Measurements from ENCODE around the gene TERB1.
"Not testable (repeated sequence)": the region's sequence is repeated elsewhere in the genome, so short reads cannot be mapped to it uniquely, and the experiment has no call there.

TERB1 gene

DNA sequence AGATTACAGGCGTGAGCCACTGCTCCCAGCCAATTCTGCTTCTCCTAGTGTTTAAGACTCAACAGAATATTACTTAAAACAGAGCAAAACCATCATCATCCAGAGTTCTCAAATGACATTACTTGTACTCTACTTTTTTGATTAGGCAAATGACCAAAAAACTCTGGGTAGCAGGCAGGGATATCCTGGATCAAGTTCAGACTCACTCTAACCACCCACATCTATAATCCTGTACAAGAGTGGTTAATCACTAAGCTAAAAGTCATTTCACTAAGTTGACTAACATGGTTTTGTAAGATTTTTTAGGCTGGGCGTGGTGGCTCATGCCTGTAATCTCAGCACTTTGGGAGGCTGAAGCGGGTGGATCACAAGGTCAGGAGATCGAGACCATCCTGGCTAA, 22.6 kb upstream of the TERB1 start:
- no peak for DNase-seq

DNA sequence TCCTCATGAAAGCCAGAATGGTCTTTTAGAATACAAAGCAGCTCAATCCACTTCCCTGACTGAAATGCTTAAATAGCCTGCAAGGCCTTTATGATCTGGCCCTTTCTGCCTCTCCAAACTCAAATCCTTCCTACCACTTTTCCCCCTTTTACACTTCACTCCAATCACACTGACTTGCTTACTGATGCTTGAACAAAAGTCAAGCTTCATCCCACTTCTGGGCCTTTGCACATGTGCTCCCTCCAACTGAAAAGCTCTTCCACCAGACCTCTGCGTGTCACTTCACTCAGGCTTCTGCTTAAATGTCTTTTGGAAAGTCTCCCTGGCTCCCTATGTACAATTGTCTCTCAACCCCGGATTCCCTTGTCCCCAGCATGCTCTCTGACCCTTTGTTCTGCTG, 13.3 kb upstream of the TERB1 start:
- no peak for DNase-seq

DNA sequence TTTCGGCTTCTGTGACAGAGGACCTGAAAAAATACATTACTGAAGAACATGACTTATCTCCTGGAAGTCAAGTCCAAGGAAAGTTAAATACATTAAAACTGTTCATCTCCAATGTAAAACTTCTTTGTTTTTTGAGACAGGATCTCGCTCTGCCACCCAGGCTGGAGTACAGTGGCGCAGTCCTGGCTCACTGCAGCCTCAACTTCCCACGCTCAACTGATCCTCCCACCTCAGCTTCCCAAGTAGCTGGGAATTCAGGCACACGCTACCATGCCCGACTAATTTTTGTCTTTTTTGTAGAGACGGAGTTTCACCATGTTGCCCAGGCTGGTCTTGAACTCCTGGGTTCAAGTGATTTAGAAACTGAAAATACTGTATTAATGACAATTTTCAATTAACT, 9.7 kb upstream of the TERB1 start:
- no peak for DNase-seq

DNA sequence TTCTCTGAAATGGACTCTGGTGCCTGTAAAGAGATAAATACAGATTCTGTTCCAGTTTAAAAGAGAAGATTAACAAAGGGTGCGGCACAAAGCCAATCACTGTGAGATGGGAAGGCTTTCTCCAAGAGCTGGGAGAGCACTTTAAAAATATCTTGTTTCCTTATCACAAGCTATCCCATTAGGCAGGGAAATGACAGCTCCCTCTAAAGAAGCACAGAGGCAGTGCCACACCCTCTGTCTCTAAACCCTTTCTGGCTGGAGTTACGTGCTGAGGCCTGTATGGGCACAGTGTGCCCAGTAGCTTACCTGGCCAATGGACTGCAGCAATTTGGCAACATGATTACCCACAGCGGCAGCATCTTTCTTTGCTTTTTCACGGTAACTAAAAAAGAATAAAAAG, 9.0 kb upstream of the TERB1 start:
- no peak for DNase-seq

DNA sequence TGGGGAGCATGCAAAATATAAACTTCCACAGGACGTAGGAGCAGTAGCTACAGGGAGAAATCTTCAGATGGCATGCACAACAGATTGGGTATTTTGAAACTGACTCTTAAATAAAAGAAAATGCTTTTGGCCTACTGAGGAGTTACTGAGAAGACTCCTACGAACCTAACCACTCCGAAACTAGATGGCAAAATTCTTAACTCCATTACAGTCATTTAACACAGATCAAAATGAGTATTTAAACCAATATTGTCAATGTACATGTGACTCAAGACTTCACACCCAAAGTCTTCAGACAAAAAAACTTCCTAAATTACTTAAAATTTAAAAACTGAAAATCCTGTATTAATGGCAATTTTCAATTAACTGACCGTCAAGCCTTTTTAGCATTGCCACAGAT, 8.4 kb upstream of the TERB1 start:
- DNase-seq: no peak

DNA sequence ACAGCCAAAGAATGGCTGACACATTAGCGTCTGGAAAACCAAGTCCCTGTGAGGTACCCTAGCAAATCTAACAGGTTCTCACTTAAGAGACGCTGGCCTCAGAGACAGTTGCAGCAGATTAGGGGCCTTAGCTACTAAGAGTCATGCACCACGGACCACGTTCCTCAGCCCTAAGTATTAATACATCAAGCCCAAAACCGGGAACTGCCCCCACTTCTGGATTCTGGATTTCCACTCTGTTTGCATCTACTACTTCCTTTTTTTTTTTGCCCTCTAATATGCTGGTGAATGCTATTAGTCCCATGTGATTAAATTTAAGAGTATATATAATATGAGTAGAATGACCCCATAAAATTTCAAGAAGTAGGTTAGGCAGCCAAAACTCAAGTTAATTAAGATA, 775 bp upstream of the TERB1 start:
- no peak for DNase-seq

DNA sequence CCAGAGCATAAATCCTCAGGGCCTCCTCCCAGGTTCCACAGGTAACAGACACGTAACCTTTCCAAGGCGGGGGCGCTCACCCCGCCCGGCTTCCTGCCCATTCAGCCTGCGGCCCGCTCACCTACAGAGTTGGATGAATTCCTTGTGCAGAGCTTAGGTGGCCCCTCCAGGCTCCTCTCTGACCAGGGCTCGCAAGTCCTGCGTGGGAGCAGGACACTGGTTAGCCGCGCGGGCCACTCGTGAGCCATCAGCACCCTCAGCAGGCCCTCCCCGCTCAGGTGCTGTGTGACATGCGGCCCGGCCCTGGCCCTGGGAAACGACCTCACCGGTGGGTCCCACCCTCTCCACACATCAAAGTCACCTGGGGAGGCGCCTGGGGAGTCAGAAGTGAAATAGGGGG, 528 bp downstream of the TERB1 start:
- DNase-seq: no peak

DNA sequence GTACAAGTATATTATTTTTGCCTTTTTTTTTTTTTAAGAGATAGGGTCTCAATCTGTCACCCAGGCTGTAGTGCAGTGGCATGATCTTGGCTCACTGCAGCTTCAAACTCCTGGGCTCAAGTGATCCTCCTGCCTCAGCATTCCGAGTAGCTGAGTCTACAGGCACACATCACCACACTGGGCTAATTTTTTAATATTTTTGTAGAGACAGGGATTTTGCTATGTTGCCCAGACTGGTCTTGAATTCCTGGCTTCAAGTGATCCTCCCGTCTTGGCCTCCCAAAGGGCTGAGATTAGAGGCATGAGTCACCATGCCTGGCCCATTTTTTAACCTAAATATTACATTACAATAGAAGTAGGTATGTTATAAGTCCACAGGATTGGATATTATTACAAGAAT, 3.2 kb downstream of the TERB1 start:
- no peak for DNase-seq

DNA sequence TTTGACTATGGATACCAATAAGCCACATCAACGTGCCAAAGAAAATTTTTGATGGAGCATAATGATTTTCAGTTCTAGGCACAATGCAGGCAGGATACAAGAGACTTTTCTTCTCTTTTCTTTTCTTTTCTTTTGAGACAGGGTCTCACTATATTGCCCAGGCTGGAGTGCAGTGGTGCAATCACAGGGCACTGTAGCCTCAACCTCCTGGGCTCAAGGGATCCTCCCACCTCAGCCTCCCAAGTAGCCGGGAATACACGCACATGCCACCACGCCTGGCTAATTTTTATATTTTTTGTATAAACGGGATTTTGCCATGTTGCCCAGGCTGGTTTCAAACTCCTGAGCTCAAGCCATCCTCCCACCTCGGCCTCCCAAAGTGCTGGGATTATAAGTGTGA, 7.4 kb downstream of the TERB1 start:
- not testable (repeated sequence) for DNase-seq

DNA sequence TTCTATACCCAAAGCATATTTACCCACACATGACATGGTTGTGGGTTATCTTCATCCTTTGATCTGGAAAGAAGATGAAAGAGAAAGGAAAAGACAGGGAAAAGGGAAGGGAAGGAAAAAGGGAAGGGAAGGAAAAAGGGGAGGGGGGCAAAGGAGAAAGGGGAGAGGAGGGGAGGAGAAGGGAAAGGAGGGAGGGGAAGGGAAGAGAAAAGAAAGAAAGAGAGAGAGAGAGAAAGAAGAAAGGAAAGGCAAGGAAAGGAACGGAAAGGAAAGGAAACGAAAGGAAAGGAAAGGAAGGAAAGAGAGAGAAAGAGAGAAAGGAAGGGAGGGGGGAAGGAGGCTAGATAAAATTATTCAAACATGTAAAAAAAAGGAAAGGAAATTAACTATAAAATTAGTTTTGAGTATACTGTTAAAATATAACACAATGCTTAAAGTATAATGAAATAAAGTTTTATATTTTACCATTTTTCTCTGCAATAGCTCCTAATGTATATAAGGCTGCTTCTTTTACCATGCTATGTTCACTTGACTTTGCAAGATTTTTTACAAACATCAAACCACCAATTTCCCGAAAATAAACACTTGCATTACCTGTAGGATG, 11.2 kb downstream of the TERB1 start:
- no peak for DNase-seq

DNA sequence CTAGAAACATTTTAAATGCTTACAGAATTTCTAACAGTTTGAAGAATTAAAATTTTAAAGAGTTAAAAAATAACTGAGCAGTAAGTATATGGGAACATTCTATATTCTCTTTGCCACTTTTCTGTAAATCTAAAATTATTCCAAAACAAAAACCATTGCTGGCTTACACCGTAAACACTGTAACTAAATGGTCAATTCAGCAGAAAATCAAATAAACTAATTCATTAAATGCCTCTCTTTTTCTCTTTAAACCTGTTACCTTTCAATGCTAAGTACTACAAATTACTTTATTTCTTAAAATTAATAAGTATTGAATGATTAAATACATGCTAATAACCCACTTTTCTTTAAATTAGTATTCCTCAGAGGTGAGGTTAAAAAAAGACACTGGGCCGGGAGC, 14.0 kb downstream of the TERB1 start:
- DNase-seq: no peak

DNA sequence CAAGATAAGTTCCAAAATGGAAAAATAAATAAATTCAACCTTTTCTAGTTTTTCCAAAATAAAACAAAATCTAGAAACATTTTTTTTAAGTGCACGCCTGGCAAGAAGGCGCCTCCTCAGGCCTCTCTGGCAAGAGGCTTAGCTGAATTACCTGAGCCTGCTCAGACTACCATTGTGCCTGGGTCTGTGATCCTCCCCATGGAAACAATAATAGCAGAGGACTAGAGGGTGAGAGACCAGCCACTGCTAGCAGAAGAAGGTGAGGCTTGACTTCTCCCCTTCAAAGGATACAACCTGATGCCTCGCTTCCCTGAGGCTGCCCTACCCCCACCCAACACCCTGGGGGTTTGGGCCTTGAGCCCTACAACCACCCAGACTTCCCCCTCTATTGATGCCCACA, 14.8 kb downstream of the TERB1 start:
- DNase-seq: no peak

DNA sequence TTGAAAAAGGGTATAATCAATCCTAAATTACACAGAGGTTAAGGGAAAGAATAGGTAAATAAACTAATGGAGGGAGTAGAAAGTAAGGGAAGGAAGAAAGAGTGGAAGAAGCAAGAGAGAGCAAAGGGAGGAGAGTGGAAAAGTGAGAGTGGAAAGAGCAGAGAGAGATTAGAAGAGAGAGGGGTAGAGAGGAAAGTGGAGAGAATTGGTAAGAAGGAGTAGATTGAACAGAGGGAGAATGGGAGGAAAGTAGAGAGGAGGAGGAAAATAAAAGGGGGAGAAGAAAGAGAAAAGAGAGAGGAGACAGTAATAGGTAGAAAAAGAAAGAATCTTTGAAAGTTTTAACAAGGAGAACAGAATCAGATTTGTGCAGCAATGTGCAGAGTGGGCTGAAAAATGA, 24.9 kb downstream of the TERB1 start:
- DNase-seq: no peak

DNA sequence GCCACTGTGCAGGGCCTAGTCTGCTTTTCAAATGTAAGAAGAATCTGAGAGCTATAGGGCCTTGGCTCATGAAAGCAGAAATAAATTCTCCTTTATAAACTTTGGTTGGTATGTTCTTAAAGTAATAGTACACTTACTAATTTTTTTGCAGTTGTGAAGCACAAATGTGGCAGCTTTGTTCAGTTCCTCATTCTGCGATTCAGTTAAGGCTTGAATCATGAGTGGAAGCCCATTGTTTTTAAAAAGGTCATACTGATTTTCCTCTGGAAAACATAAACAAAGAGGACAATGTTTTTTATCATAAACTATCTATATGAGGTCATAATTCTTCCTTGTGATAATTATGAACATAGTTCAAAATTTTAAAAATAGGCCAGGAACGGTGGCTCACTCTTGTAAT, 26.4 kb downstream of the TERB1 start:
- no peak for DNase-seq

DNA sequence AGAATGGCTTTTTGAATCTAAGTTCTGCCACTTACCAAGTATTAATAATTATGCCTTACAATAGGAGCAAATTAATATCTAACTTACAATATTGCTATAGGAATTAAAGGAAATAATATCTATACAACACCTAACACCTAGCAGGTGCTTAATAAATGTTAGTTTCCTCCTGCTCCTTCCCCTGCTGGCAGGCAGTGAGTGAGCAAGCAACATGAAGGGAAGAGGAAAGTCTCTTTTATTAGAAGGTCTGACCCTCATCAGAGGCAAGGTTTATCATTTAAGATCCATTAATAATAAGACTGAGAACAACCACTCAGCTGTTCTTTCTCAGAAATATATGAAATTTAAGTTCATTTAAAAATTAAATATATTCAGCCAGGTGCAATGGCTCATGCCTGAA, 43.3 kb downstream of the TERB1 start:
- DNase-seq: no peak

DNA sequence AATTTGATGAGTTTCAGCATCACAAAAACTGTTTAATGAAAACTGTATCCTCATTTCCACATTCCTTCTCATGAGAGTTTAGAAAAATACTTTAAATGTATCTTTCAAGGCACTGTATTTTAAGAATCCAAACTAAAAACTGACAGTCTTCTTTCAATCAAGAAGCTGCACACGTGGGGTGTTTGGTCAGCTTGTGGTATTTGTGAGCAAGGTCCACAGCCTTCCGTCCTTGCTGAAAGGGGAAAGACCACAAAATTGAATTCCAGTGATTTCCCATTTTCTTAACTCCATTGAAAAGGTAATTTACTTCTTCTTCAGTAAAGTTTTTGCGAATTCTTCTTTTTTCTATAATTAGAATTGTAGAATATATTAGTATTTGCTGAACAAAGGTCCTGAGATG, 46.6 kb downstream of the TERB1 start:
- no peak for DNase-seq

DNA sequence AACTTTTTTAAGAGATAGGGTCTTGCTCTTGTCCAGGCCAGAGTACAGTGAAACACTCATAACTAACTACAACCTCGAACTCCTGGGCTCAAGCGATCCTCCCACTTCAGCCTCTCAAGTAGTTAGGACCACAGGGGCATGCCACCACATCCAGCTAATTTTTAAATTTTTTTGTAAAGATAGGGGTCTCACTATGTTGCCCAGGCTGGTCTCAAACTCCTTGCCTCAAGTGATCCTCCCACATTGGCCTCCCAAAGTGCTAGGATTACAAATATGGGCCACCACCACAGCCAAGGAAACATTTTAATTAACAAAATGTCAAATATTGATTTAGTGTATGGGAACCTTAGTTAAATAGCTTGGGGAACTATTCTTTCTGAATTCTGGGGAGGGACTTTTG, 47.2 kb downstream of the TERB1 start:
- DNase-seq: no peak

DNA sequence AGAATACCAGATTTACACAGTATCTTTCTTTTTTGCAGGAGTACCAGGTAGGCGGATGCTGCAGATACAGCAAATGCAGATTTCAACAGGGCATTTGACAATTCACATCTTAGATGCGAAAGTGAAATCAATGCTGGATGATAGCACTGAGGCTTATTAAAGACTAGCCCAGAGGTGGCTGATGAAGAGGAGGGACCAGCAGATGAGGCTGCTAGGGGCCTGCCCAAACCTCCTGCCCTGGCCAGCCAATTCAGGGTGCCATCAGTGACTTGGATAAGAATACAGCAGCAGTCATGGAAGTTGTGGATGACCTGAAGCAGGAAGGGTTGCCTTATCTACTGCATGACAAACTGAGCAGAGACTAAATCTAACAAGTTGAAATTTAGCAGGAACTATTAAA, 48.4 kb downstream of the TERB1 start:
- no peak for DNase-seq

DNA sequence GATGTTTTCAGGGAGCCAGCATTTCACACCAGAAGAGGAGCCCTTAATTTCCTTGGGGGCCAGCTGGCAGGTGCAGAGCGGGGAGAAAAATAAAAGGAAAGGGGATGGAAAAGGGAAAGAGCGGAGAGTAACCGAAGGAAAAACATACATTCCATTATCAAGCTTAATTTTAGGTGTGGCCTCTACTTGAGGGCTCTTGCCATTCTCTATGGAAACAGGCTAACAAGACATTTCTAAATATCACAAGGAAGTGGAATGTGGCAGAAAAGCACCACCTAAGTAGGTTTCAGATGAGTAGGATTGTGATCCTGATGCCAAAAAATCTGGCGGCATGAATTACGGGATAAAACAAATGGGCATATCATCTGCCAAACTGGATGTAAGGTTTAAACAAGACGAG, 49.0 kb downstream of the TERB1 start:
- DNase-seq: no peak

DNA sequence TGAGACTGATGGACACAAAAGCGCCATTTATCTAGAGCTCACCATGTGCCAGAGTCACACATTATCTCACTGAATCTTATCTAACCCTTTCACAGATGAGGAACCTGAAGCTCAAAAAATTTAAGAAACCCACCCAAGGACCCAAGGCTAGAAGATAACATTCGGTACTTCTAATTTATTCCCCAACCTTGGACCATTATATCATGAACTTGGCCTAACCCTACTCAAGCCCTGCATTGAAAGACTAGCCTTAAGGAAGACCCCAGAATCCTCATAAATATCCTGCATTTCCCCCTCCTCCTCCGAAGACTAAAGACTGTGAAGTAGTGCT, 49.4 kb downstream of the TERB1 start:
- peak in 1 of 2 experiments; percentile 14 for DNase-seq

DNA sequence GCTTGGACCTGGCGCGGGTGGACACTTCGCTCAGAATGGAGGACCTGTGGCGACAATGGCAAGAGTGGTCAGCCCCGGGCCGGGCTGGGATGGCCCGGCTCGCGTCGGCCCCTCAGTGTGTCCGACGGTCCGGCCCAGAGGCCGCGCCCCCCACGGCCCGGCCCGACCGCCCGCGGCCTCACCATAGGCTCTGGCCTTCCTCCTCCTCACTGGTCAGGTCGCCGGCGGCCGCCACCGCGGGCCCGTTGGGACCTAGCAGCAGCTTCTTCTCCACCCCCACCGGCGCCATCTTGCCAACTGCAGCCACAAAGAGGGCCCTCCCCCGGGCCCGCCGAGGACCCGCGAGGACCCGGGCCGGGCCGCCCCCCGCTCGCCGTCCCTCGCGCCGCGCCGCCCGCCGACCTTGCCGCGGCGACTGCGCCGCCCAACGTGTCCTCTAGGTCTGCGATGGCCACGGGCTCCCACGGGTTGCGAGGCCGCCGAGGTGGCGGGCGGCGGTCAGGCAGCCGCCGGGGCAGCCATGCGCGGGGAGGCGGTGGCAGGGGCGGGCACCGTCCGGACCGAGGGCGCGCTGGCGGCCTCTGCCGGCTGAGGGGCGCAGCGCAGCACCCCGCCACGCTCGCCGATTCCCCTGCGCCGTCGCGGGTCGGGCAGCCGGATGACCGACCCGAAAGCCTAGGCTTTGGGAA, 49.9 kb downstream of the TERB1 start, which contains the start of gene DYNC1LI2:
Gene DYNC1LI2, minus strand, starts transcription at position 307 of the 689 bp plus-strand sequence. Its CDS starts 18 bp downstream, at position 289.
- DNase-seq: peak in 1 of 2 experiments; percentile 14

DNA sequence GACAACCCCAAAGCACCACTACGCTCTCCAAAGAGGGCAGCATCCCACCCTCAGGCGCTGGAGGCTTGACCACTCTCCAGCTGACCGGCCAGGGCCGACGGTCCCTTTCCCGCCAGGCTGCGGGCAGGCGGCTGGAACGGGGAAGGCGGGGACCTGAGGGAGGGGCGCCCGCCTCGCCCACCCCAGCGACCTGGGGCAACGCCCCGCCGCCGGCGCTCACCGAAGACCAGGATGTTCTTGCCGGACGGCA, 50.4 kb downstream of the TERB1 start:
- DNase-seq: no peak

DNA sequence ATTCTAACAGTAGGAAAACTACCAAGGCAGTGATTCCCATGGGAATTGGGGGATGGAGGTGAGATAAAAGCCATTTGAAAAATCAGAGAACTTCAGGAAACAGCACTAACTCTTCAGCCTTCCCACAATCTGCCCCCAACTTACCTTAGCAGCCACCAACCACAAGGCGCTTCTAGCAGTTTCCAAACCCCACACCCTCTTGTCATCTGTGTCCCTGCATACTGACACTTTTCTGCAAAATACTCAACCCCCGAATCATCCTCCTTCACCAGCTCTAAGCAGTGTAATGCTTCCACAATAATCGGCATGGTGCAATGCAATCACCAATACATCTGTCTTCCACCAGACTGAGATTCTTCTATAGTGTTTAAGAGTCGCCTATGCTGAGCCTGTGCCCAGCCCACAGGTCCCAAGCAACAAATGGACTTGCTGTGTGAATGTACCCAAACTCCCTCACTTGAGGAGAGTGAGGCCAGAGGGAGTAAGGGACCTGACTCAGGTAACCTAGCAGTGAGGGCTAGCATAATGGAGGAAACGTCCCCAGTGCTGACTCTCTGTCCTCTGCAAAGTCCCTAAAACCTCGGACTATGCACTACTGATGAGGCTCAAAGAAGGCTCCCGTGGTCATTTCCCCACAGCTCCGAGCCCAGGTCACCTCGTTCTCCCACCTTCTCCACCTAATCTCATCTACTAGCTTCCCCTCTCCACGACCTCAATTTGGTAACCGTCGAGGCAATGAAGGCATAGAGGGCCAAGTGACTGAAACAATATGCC, 50.9 kb downstream of the TERB1 start:
- DNase-seq: no peak

DNA sequence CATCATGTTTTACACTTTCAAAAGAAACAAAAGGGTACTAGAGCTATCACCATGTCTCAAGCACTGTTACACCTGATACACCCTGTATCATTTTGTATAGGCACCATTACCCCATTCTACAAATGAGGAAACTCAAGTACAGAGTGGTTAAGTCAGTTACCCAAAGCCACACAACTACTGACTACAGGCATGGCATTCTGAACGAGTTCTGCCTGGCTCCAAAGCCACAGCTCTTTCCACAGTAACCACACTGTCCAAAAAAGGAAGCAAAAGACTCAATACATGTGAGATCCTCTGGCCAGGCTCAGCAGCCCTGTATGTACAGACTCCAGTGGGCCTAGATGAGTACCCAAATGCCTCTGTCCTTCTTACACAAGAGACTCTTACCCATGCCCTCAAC, 54.7 kb downstream of the TERB1 start:
- no peak for DNase-seq

DNA sequence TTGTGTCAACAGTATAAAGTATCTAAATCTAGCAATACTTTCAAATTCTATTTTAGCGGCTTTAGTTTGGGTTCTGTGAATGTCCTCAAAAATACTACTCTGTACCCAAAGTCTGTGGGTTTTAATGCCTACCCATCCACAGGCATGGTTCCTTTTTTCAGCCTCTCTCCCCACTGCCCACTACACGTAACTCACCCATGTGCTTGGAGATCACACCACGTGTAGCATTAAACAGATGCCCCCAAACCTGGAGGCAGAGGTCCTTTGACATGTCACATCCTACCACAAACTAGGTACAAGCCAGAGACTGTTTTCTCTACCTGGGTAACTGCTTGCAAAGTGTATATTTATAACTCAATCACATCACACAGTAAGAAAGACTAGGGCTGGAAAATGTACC, 55.3 kb downstream of the TERB1 start:
- DNase-seq: no peak
